ENCODE results near the gene UBE3A. TPM values are rescaled to one million over a fixed set of nuclear protein-coding genes. Genes with fewer than 3 reads are reported as not detected.
A peak's percentile ranks its signal among the peaks of the same experiment; 100 is the strongest.

UBE3A gene
- total and polyA plus RNA-seq, 10 of the 15 experiments (the other 5 are each of a cell fraction or from before 2014, with no cell fraction given): 29.4 to 82.9 (median 58.7) TPM

DNA sequence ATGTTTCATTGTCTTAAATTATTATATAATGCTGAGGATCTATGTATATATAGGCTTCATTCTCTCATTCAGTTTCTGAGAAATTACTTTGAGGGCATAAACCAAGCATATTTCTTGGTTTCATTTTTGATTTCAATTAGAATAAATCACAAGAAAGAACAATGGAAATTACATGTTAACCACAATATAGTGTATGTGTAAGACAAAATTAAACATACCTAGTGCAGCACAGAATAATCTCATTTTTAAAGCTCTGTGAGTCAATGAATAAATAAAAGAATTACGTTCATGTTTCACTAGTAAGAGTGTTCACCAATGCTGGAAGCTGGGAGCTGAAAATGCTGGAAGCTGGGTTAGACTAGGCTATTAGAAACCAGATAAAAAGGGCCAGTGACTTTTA, 72.8 kb downstream of the UBE3A start:
- SMC1A ChIA-PET (ENCODE audit: uncharacterized antibody, unreplicated experiment): interaction anchor here (1.0 to 1.6 kb wide), 5 partner anchors 33 to 68 kb away, joined by 3 to 5 read pairs (median 3); no protein-coding TSS in a partner anchor
- in situ Hi-C loops (cut with MboI): no loop called here
- CTCF ChIA-PET: interaction anchor here (1.1 to 1.4 kb wide), 3 partner anchors 10 to 74 kb away, joined by 4 read pairs; no protein-coding TSS in a partner anchor
- Histone ChIP-seq H3K9me3 (replicated peaks; ENCODE audit: control insufficient read depth, insufficient read depth, low read length) (no peaks in the 10 kb centered on the region; the same call in 1 of the 3 replicates), H3K4me1 (ENCODE audit: control insufficient read depth, insufficient read depth, low read length) (no peaks in the 10 kb centered on the region), H4K20me1 (ENCODE audit: control insufficient read depth, insufficient read depth) (no peaks in the 10 kb centered on the region), H3K27ac (ENCODE audit: control insufficient read depth, insufficient read depth) (peak overlapping the region; percentile 29; the same call in 1 of the 2 replicates), H3K4me2 (ENCODE audit: control insufficient read depth, insufficient read depth) (peak overlapping the region; percentile 30; the same call in 1 of the 2 replicates), H3K27me3 (replicated peaks in 1 of 2; ENCODE audit: control insufficient read depth in 2 of 2, insufficient read depth in 2 of 2, low read length in 1 of 2) (no peaks in the 10 kb centered on the region), H3K36me3 (ENCODE audit: control insufficient read depth in 2 of 2, insufficient read depth in 2 of 2, low read length in 1 of 2) (peaks cover 0 to 10% of the 10 kb centered on the region in 2 experiments; a peak in 2 of 4 replicates), H2AFZ (ENCODE audit: control insufficient read depth, low read depth, low read length) (no peak overlapping the region), H3K9ac (ENCODE audit: control insufficient read depth, insufficient read depth, low read length) (no peak overlapping the region), H3K79me2 (ENCODE audit: control insufficient read depth, insufficient read depth, low read length) (peaks cover 2% of the 10 kb centered on the region; the same call in 1 of the 2 replicates), H3K4me3 (no peak overlapping the region)
- no TSS peak for BruUV-seq (replicated peaks)
- RAD21 ChIA-PET (ENCODE audit: unreplicated experiment): interaction anchor here (0.5 to 2.3 kb wide), 5 partner anchors 41 to 166 kb away, joined by 3 to 9 read pairs (median 3); no protein-coding TSS in a partner anchor
- WGBS (ENCODE audit: insufficient coverage, insufficient replicate concordance, low lambda C conversion rate, missing lambda C conversion rate): 44% methylated on average over 1 of the region's 1 CpG
- POLR2A ChIA-PET: interaction anchor here (1.1 kb wide), 1 partner anchor 42 kb away, joined by 4 read pairs; no protein-coding TSS in a partner anchor
- ATAC-seq (peak; percentile 84), DNase-seq (ENCODE audit: low read depth, low spot score) (no peak), FAIRE-seq (no peak)
- TF ChIP-seq CREM (IDR thresholded peaks at IDR 0.05; ENCODE audit: low read depth): no peak
- peak; percentile 26; the same call in 1 of the 2 replicates for TF ChIP-seq ATF7 (IDR thresholded peaks at IDR 0.05; ENCODE audit: low read depth)
- peak; percentile 19; the same call in 1 of the 2 replicates for TF ChIP-seq RUNX3 (IDR thresholded peaks at IDR 0.05; ENCODE audit: low read length)
- TF ChIP-seq, protein P1, sequence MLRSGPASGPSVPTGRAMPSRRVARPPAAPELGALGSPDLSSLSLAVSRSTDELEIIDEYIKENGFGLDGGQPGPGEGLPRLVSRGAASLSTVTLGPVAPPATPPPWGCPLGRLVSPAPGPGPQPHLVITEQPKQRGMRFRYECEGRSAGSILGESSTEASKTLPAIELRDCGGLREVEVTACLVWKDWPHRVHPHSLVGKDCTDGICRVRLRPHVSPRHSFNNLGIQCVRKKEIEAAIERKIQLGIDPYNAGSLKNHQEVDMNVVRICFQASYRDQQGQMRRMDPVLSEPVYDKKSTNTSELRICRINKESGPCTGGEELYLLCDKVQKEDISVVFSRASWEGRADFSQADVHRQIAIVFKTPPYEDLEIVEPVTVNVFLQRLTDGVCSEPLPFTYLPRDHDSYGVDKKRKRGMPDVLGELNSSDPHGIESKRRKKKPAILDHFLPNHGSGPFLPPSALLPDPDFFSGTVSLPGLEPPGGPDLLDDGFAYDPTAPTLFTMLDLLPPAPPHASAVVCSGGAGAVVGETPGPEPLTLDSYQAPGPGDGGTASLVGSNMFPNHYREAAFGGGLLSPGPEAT (IDR thresholded peaks at IDR 0.05; ENCODE audit: low read depth): 0 out of 2 replicates have a peak, but pooled peaks have one; percentile 28
- intact Hi-C loops (cut with micrococcal nuclease; ENCODE audit: unreplicated experiment): loop anchor here (5.0 kb wide), 1 partner anchor 71 kb away; the partner anchor contains the start of gene UBE3A

Measured in GM12878 (cell line).